GM12878 (cell line): ENCODE data around the gene GLUL.

Experiments
- CHD2 ChIP-seq: IDR thresholded peaks from 2 replicates; pipeline ENCODE4 v1.6.1; 2011; ENCODE audit warnings: low read depth, low read length, improper control_type of control experiment, borderline replicate concordance
- EZH2 ChIP-seq: IDR thresholded peaks from 2 replicates; pipeline ENCODE4 v1.6.1; 2012; ENCODE audit warnings: low read depth, mild to moderate bottlenecking, control low read depth, inconsistent platforms, low read length, borderline replicate concordance; ENCODE audit not compliant: control insufficient read depth
- KDM1A ChIP-seq: fragments of 200-600 bp; sonication (generic); IDR thresholded peaks from 2 replicates; pipeline ENCODE4 v1.6.1; 2016; ENCODE audit warnings: borderline replicate concordance
- MTA3 ChIP-seq: IDR thresholded peaks from 2 replicates; pipeline ENCODE4 v1.6.1; 2012; ENCODE audit warnings: low read length, inconsistent platforms, borderline replicate concordance
- NRF1 ChIP-seq: conservative IDR thresholded peaks from 2 replicates; pipeline ENCODE4 v1.6.1; 2011; ENCODE audit warnings: mild to moderate bottlenecking, low read depth, low read length, improper control_type of control experiment
- RAD21 ChIP-seq: IDR thresholded peaks from 2 replicates; pipeline ENCODE4 v1.6.1; 2011; ENCODE audit warnings: mild to moderate bottlenecking, low read depth, low read length, moderate library complexity; ENCODE audit not compliant: insufficient read depth
- RCOR1 ChIP-seq: conservative IDR thresholded peaks from 2 replicates; pipeline ENCODE4 v1.6.1; 2012; ENCODE audit warnings: low read depth, low read length, improper control_type of control experiment
- SIN3A ChIP-seq: IDR thresholded peaks from 2 replicates; pipeline ENCODE4 v1.6.1; 2012; ENCODE audit warnings: low read depth, low read length, improper control_type of control experiment
- TARDBP ChIP-seq: IDR thresholded peaks from 2 replicates; pipeline ENCODE4 v1.6.1; 2016; ENCODE audit warnings: borderline replicate concordance
- TF ChIP-seq, protein P1 (sequence below), 3 experiments: IDR thresholded peaks in 2 of 3; conservative IDR thresholded peaks in 1 of 3; 2 replicates each; pipeline ENCODE4 v1.5.1; 2011; ENCODE audit warnings: low read depth in 3 of 3, low read length in 3 of 3, mild to moderate bottlenecking in 3 of 3, control low read depth in 2 of 3, moderate library complexity in 2 of 3, inconsistent platforms in 1 of 3, mixed read lengths in 1 of 3; ENCODE audit not compliant: control insufficient read depth in 2 of 3, insufficient read depth in 1 of 3; ENCODE audit errors: extremely low read depth in 1 of 3

DNA sequence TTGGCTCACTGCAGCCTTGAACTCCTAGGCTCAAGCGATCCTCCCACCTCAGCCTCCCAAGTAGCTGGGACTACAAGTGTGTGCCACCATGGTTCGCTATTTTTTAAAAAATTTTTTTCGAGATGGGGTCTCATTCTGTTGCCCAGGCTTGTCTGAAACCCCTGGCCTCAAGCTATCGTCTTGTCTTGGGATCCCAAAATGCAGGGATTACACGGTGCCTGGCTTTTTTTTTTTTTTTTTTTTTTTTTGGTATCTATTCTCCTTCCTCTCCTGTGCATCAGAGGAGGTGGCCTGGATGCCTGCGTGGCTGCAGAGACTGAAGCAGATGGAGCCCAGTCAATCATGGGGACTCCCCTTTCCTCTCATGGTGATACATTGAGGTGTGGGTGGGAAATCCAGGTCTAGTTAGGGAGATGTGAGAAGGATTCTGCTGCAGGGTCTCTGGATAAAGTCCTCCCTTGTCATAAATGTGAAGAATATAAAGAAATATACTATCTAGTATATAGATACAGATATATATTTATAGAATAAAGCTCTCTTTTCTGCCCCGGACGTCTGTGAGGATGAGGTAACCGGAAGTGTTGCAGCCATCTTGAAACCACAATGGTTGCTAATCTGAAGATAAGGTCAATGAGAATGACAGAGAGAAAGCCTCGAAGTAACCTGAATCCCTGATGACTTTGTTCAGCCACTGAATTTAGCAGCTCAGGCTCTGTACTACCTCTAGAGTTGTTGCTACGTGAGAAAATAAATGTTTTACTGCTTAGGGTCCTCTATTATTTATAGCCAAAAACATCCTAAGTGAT lies 38.9 kb upstream of the GLUL start:
- no peak for TF ChIP-seq RAD21
- no peak for TF ChIP-seq MTA3
- TF ChIP-seq EZH2 = no peak
- TF ChIP-seq, protein P1, sequence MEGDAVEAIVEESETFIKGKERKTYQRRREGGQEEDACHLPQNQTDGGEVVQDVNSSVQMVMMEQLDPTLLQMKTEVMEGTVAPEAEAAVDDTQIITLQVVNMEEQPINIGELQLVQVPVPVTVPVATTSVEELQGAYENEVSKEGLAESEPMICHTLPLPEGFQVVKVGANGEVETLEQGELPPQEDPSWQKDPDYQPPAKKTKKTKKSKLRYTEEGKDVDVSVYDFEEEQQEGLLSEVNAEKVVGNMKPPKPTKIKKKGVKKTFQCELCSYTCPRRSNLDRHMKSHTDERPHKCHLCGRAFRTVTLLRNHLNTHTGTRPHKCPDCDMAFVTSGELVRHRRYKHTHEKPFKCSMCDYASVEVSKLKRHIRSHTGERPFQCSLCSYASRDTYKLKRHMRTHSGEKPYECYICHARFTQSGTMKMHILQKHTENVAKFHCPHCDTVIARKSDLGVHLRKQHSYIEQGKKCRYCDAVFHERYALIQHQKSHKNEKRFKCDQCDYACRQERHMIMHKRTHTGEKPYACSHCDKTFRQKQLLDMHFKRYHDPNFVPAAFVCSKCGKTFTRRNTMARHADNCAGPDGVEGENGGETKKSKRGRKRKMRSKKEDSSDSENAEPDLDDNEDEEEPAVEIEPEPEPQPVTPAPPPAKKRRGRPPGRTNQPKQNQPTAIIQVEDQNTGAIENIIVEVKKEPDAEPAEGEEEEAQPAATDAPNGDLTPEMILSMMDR (IDR thresholded peaks at IDR 0.05 in 2 of 3, conservative IDR thresholded peaks at IDR 0.05 in 1 of 3; ENCODE audit: control insufficient read depth in 2 of 3, extremely low read depth in 1 of 3, insufficient read depth in 1 of 3, low read depth in 3 of 3, low read length in 3 of 3) = no peak
- TF ChIP-seq NRF1 = no peak
- TF ChIP-seq SIN3A = no peak
- no peak for TF ChIP-seq CHD2
- TF ChIP-seq TARDBP = no peak
- TF ChIP-seq RCOR1 = no peak
- TF ChIP-seq KDM1A = no peak
